HG03432 (cell line): ENCODE data around the gene XXYLT1.

Experiments used
- ATAC-seq: cut with Tn5 transposase; IDR thresholded peaks from one replicate; pipeline ENCODE4 v1.9.1; 2021; ENCODE audit warnings: mild to moderate bottlenecking, moderate library complexity; ENCODE audit not compliant: unreplicated experiment

XXYLT1 gene

DNA sequence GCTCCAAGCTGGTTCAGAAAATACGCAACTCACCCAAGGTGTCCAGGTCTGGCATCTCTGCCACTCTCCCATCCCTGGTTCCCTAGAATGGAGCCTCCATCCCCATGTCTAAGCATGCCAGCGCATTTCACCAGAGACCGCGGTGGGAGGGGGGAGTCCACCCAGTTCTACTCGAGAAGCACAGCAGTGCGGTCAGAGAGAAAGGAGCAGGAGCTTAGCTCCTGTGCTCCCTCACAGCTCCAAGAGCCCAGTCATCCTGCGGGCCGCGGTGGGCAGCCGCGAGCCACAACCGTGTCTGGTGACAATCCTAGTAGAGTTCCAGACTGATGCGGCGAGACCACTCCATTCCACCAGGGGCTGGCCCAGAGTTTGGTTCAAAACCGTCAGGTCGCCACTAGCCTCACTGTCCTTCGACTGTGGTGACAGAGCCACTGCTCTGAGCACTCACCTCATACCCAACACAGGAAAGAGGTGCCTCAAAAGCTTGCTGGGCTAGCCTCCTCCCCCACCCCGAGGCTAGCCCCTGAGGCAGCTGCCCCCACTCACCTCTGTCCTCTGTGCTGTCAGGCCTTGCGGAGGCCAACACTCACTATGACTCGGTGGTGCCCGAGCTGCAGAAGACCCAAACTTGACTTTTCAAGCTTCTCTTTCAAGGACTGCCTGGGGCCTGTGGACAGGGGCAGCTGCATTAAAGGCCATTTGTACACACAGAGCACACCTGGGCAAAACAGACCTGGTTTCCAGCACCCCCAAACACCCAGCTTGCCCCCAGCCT, 185.4 kb downstream of the XXYLT1 start:
- no peak for ATAC-seq

DNA sequence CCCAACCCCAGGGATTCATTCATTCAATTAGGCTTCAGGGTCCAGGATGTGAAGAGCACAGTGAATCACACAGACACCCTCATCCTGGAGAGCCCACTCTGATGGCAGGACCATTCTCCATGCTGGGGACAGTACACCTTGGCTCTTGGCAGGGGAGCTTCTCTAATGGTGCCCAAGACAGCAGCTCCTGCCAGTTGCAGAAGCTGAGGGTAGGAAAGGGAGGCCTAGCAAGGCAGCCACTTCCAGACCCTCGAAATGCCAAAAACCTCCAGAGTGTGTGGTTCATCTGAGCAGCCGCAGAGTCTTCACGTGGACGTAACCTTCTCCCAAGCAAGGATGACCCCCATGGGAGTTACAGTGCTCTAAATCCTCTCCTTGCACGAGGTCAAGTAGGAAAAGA, 186.2 kb downstream of the XXYLT1 start:
- no peak for ATAC-seq

DNA sequence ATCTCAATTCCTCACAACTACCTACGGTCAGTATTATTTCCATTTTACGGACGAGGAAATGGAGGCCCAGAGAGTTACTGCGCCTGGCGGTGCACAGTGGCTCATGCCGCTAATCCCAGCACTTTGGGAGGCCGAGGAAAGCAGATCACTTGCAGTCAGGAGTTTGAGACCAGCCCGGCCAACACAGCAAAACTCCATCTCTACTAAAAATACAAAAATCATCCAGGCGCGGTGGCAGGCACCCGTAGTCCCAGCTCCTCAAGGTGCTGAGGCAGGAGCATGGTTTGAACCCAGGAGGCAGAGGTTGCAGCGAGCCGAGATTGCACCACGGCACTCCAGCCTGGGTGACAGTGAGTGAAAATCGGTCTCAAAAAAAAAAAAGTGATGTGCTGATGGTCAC, 187.3 kb downstream of the XXYLT1 start:
- ATAC-seq = no peak

DNA sequence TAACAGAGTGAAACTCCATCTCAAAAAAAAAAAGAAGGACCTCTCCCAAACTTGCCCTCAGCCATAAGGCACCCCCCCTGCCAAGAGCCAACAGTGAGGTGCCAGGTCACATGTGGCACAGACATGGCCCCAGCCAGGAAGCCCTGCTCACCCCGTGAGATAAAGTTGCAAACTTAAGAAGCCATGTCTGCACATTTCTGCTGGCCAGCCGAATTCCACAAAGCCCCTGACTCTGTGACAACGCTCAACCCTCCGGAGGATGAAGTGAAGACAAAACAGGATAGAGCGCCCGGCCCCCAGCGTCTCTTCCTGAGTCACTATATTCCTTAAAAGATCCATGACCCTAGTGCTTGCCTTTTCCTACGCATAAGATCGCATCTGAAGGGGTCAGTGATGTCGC, 188.1 kb downstream of the XXYLT1 start:
- ATAC-seq = no peak

DNA sequence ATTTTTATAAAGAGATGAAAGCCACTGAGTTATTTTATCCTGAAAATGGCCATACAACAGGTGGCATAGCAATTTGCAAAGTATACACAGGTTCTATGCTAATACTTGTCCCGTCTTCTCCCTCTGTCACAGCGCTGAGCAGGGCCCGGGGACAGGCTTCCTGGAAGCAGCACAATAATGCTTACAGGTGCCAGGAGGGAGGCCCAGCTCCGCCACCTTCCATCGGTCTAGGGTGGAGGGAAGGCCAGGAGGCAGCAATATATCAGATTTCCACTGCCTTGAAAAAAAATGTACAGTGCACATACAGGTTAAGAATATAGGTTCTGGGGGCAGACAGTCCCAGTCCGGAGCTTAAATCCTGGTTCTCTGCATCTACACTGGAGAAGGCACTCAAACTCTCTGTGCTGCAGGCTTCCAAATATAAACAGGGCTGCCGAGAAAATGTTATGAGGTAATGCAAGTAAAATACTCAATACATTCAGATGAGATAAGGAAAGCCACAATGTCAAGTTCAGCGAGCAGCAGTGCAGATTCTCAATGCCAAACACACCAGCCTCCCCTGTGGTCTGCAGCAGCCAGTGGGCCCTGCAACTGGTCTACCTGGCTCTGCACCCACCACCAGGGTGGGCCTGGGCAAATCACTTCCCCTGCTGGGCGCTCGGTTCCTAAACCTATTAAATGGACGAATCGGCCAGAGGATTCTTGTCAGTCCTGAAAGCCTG, 189.6 kb downstream of the XXYLT1 start:
- ATAC-seq = no peak

DNA sequence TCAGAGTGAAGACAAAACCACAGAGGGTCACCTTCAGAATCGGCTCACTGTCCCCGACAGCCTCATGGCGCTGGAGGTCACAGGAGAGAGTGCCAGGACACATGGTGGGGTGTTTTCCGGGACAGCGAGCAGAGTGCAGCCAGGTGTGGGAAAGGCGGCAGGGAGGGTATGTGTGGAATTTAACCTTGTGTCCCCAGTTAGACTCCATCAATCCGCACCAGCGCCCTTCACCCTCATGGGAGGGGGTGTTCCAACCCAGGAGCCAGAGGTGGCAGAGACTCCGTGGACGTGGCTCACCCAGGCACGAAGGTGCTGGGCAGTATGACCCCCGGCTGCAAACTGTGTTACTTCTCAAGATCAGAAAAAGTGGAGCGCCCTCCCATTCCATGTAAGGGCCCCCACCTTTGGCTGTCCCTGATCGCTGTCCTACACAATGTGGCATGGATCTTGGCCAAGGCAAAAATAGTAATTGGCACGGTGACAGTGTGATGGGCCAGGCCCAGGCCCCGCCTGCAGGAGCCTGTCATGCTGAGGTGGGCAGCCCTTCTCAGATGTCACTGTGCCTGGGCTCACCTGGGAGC, 190.3 kb downstream of the XXYLT1 start:
- no peak for ATAC-seq

DNA sequence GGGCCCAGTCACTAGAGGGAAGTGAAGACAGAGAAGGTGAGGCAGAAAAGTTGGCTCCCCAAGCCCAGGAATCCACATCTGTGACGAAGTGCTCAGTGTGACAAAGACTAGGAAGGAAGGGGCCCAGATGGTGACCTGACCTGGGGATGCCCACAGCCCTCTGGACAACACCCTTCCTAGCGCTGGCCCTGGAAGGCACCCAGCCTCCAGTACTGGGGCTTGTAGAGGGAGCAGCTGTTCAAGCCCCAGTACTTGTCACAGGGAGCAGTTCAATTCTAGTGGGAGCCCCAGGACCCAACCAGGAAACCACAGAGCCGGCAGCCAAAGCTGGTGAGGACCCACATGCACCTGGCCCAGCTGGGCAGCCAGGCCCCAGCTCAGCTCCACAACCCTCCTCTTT, 190.8 kb downstream of the XXYLT1 start:
- ATAC-seq = peak; percentile 63

DNA sequence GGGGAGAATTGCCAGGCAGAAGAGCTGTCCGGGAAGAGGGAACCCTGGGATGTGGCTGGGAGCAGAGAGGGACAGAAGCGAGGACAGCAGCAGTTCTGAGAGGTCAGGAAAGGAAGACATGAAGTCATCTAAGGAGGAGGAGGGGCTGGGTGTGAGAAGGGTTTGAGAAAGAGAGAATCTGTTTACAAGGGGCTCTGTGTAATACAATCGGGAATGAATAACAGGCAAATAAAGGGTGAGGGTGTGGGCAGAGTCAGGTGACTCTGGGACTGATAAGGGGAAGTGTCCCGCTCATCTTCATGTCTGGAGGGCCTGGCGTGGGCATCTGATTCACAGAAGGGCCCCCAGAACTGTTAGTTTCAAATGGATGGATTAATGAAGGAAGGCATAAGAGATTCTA, 191.3 kb downstream of the XXYLT1 start:
- ATAC-seq = no peak

DNA sequence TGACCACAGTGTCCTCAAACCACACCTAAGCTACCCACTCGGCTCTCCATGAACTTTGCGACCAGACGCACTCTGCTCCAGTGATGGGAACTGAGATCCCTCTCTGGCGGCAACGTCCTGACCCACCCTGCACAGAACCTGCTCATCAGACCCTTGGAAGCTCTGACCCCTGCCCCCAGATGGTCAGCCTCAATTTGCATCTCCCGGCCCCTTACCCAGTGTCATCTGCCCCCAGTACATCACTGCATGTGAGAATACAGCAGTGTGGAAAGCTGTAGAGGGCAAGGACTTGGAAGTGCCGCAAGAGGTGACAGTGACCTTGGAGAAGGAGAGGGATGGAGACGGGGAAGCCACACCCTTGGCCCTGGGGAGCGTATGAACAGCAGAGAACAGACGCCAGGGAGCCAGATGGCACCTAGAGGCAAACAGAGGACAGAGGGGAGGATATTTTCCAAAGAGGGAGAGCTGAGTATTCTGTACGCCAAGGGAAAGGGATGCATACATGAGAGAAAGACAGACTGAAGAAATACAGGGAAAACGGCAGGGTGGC, 192.0 kb downstream of the XXYLT1 start:
- no peak for ATAC-seq

DNA sequence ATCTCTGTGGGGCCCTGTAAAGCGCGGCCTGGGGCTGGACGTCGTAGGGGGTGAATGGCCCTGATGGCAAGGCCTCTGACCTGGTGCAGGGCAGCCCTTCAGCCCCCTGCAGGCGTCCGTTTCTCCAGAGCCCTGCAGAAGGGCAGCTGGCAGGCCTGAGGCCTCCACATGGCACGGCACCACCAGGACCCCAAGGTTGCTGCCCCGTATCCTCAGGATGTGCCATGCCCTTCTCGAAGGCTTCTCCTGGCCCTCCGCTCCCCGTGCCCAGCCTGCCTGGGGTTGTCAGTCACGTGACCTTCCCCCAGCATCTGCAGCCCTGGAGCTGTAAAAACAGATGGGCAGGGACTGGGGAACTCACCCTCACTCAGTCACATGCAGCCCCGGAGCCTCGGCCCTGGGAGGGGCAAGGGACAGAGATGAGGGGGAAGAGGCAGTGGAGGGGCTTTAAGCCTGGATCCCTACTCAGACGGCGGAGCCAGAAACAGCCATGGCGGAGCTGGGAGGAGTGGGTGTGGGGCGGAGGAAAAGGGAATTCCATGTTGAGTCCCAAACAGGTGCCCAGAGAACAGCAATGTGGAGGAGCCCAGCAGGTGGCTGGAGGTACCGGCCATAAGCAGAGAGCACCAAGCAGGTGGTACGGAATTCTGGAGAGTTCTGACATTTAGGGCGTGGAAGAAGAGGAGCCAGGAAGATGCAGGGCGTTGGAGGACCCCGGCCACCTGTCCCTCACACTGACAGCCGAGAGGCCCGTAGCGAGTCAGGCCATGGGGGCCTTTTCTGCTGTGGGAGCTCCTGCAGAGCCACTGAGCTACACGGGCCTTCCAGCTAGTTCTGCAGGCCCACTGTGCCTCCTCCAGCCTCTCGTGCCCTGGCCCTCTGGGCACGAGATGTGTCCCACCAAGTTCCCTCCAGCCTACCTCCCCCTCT, 193.1 kb downstream of the XXYLT1 start:
- ATAC-seq = no peak

DNA sequence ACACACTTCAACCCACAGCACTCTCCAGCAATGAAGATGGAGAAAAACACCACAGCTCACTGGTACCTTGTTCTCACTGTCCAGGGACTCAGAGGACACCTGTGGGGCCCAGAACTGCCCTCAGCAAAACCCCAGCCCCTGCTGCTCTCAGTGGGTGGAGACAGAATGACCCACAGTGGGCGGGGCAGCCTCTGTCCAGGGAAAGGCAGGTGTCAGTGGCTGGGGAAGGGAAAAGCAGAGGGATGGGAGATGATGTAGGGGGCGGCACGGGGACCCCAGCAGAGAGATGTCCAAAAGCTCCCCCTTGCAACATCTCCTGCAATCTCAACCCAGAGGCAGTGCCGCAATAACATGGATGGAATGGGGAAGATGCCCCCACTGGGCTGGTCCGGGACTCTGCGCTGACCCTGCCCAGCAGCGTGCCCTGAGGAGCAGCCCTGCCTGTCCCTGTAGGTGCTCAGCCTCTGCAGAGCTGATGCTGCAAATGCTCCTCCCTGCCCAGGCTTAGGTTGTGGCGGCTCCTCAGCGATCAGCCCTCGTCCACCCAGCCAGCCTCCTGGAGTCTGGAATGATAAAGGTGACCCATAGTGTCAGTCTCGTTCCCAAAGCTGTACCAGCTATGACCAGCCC, 193.9 kb downstream of the XXYLT1 start:
- ATAC-seq = no peak

DNA sequence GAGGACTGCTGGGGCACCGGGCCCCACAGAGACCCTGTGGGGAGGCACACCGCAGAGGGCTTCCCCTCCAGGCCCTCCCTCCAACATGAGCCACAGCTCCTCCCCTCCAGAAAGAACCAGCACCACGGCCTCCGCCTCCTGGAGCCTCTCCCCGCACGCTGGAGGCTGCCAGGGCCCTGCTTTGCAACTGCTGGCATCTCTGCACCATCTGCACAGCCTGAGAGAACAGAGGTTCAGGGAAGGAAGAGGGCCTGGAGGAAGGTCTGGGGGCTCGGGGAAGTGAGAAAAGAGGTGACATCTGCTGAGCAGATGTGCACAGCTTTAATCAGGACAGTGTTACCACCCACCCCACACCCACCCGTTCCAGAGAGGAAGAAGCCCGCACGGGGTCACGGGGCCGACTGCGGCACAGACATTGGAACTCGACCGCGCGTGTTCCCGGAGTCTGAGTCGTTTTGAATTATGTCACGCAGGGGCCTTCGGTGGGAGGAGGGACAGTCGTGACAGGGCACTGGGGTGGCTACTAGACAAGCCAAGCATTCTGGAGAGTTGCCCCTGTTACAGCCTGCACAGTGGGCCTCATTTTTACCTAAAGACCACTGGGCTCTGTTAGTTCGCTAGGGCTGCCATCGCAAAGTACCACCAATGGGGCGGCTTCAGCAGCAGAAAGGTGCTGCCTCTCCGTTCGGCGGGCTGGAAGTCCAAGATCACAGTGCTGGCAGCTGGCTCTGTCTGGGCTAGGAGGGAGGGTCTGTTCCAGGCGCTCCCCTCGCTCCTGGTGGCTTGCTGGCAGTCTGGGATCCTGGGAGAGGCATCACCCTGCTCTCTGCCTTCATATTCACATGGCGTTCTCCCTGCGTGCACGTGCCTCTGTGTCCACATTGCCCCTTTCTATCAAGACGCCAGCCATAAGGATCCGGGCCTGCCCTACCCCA, 194.8 kb downstream of the XXYLT1 start:
- no peak for ATAC-seq

DNA sequence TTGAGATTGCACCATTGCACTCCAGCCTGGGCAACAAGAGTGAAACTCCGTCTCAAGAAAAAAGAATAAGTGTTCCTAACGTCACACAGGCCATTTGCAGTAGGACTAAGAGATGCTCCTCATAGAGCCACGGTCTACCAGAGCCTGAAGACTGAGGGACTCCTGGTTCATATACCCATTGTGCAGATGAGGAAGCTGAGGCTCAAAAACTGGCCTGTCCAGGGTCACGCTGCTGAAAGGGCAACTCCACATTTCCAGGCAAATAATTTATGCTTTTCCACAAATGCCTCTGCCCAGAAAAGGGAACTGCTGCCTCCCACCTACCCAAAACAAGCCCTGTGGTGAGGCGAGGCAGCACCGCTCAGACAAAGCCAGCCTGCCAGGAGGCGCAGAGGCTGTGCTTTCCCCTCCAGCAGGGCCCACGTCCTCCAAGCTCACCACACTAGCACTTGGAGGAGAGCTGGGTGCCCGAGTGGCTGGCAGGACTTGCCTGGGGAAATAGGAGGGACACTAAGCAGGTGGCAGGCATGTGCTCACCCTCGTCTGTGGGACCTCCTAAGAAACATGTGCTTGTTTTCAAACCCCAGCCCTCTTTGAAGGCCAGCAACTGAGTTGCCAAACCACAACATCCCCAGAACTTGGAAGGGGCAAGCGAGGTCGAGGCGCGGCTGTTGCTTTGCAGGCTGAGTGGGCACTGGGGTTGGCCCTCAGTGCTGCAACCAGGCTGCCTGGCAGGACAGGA, 195.6 kb downstream of the XXYLT1 start:
- no peak for ATAC-seq

DNA sequence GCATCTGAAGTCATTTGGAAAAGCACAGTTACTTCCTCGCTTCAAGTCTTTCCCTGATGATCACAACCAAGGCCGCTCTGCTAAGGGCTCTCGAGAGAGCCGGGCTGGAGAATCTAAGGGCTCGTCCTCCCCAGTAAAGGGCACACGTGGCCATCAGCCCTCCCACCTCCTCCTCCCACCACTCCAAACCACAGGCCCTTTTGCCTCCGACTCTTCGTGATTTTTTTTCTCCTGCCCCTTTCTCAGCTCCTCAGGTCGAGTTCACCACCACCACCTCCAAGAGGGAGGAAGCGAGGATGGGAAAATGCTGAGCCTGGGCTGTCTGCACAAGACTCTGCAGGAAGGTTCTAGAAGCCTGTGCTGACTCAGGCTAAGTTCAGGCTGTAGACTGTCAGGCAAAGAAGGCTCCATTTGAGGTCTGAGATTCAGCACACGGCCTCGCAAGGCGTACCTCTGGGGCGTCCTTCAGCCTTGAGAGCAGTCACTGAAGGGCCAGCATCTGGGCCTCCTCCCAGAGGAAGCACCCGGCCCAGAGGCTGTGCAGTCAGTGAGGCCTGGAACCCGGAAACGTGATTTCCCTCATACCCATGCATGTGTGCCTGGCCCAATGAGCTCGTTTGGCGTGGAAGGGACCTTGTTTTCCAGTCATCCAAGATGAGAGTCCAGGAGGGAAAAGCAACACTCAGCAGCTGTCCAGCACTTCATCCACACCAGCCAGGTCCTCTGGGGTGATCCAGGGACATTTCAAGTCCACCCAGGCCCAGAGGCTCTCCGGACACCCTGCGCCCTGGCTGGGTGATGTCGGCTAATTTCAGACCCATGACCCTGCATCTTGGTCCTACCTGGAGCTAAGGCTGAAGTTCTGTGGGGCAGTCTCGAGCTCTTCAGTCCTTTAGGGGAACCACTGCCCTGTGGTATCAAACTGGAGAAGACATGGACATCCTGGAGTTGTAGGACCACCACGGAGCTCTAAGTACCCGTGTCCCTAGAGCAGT, 196.8 kb downstream of the XXYLT1 start:
- ATAC-seq = no peak

DNA sequence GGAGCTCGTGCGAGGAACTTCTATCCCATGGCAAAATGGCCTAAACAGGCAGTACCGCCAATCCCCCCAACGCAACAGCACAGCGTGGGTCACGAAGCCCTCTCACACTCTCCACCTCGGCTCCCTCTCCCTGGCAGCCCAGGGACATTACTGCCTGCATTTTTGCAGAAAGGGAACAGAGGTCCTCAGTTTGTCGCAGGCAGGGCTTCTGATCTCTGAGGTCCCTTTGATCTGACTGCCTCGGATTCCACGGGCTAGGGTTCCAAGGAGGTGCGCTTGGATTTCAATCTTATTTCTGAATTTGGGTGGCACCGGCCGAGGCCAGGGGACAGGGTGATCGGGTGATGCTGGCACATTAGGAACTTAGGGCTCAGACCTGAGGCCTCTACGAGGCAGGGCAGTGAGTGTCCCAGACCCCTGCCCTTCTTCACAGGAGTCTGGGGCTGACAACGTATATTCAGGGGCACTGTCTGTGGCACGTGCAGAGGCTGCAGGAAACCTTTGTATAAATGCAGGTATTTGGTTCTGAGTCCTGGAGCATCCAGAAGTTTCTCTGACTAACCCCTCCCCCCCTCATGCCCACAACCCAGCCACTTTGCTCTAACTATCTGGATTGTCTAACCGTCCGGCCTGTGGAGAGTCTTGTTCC, 197.9 kb downstream of the XXYLT1 start:
- no peak for ATAC-seq

DNA sequence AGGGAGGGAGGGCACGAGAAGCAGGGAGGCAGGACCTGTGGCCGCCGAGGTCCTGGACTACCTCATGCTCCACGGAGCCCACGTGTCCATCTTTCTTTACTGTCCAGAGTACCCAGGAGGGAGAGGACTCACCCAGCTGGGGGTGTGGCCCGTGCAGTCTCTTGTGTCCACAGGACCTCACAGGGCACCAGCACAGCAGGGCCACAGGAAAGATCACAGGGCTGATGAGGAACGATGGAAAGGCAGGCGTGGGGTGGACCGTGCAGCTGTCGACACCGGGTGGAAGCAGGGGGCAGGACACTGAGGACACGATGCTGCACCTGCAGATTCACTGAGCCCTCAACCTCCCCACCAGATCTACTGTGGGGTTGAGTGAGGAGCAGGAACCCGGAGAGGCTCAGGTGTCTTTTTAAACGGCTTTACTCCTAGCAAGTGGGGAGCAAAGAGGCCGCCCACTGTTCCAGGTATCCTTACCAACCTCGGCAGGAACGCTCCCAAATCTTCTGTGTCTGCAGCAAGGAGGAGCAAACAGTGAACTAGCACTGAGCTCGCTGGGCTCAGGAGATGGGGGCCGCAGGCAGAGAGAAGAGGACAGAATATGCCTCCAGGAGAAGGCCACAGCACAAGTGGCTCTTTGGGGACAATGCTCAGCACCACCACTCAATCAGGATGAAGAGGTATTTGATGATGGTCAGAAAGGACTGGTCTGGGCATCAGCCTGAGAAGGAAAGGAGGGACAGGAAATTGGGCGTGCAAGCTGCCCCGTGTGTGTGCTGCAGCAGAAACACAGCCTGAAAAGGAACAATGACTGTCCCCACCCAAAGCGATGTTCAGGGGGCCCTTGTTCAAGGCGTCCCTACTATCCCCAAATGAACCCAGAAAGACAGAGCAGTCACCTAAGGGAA, 198.8 kb downstream of the XXYLT1 start:
- ATAC-seq = no peak
